HCT116 (cell line): ENCODE measurements around the gene TMEM178B. TPM values are rescaled to one million over a fixed set of nuclear protein-coding genes. Genes with fewer than 3 reads are reported as not detected.

ENCODE experiments used
- ATAC-seq: fragments of 200-7000 bp; cut with Tn5 transposase; 2 replicates; pipeline ENCODE4 v1.9.1; 2020; ENCODE audit warnings: mild to moderate bottlenecking, moderate library complexity
- BruUV-seq: library from RNA; stranded (reverse); fragments of 400-500 nt; replicated peaks from 2 replicates; lab custom pipeline; 2021; lab: Mats Ljungman, UMichigan
- CTCF ChIA-PET: fragments of 300-600 bp; sonication (Branson Sonifier 250); formaldehyde crosslinking; loops from one replicate; lab custom pipeline; 2021; ENCODE audit warnings: antibody characterized with exemption; lab: Charles Lee
- POLR2A ChIA-PET: fragments of 300-600, 350-600 bp; sonication (Branson Sonifier 250); formaldehyde crosslinking; loops from one replicate; lab custom pipeline; 2021; ENCODE audit warnings: antibody characterized with exemption; lab: Charles Lee
- RAD21 ChIA-PET, 2 experiments: fragments of 300-600 bp; sonication (Branson Sonifier 250); formaldehyde crosslinking; loops; one replicate each; lab custom pipeline; 2023; ENCODE audit warnings: low total read pairs in 2 of 2; ENCODE audit not compliant: uncharacterized antibody in 2 of 2, unreplicated experiment in 2 of 2, low non-redundant PET in 1 of 2; lab: Charles Lee
- DNase-seq: peaks from one replicate; pipeline ENCODE4 v3.0.0-alpha.2; 2010; ENCODE audit warnings: low read depth, low spot score
- H2AFZ ChIP-seq: fragments of 200-600 bp; shearing (Covaris generic), sonication (generic); 2 replicates; pipeline ENCODE4 v1.6.1; 2017; ENCODE audit warnings: low read depth, mixed run types, mixed read lengths, antibody characterized with exemption, low read length; ENCODE audit not compliant: poor library complexity, severe bottlenecking
- H3K27ac ChIP-seq: 2 replicates; pipeline ENCODE4 v1.5.1; 2012; ENCODE audit warnings: low read depth, low read length
- H3K27me3 ChIP-seq: fragments of 200-600 bp; sonication (generic); 2 replicates; pipeline ENCODE4 v1.6.1; 2016; ENCODE audit warnings: mixed run types, low read length, mixed read lengths; ENCODE audit not compliant: insufficient read depth
- H3K36me3 ChIP-seq, 2 experiments: fragments of 200-500 bp in 1 of 2; fragments of 200-600 bp in 1 of 2; sonication (Bioruptor generic) in 1 of 2; sonication (generic) in 1 of 2; 2 replicates each; pipeline versions ENCODE4 v1.5.1 to v1.6.1; 2014 to 2016; ENCODE audit warnings: low read length in 2 of 2, inconsistent platforms in 1 of 2, mixed read lengths in 1 of 2, mixed run types in 1 of 2; ENCODE audit not compliant: insufficient read depth in 2 of 2, control insufficient read depth in 1 of 2
- H3K4me1 ChIP-seq, 2 experiments: fragments of 200-600 bp in 1 of 2; sonication (generic) in 1 of 2; 2 replicates each; pipeline versions ENCODE4 v1.5.1 to v1.6.1; 2012 to 2017; ENCODE audit warnings: low read length in 2 of 2, inconsistent platforms in 1 of 2, mild to moderate bottlenecking in 1 of 2, mixed read lengths in 1 of 2, mixed run types in 1 of 2, moderate library complexity in 1 of 2; ENCODE audit not compliant: insufficient read depth in 2 of 2, control insufficient read depth in 1 of 2
- H3K4me2 ChIP-seq: fragments of 200-600 bp; sonication (generic); 2 replicates; pipeline ENCODE4 v1.6.1; 2017; ENCODE audit warnings: mixed run types, low read length, mixed read lengths
- H3K4me3 ChIP-seq, 2 experiments: fragments of 200-600 bp in 1 of 2; sonication (generic) in 1 of 2; replicated peaks in 1 of 2; 2 replicates each; pipeline ENCODE4 v1.5.1; 2011 to 2016; ENCODE audit warnings: low read length in 2 of 2, control low read depth in 1 of 2, low read depth in 1 of 2, mild to moderate bottlenecking in 1 of 2, mixed read lengths in 1 of 2, mixed run types in 1 of 2
- H3K79me2 ChIP-seq: fragments of 200-600 bp; sonication (generic); 2 replicates; pipeline ENCODE4 v1.6.1; 2017; ENCODE audit warnings: mild to moderate bottlenecking, mixed run types, low read length, moderate library complexity, mixed read lengths; ENCODE audit not compliant: insufficient read depth
- H3K9ac ChIP-seq: fragments of 200-600 bp; sonication (generic); 2 replicates; pipeline ENCODE4 v1.6.1; 2016; ENCODE audit warnings: low read length, mixed read lengths
- H3K9me2 ChIP-seq: fragments of 200-600 bp; sonication (generic), shearing (Covaris generic); 2 replicates; pipeline ENCODE4 v1.6.1; 2017; ENCODE audit warnings: mixed run types, mild to moderate bottlenecking, moderate library complexity; ENCODE audit not compliant: insufficient read depth
- H3K9me3 ChIP-seq, 2 experiments: fragments of 200-500 bp in 1 of 2; fragments of 200-600 bp in 1 of 2; sonication (Bioruptor generic) in 1 of 2; sonication (generic) in 1 of 2; 2 replicates each; pipeline ENCODE4 v1.6.1; 2014 to 2017; ENCODE audit warnings: low read length in 2 of 2, mixed read lengths in 2 of 2, inconsistent platforms in 1 of 2, low read depth in 1 of 2, mild to moderate bottlenecking in 1 of 2, mixed run types in 1 of 2, moderate library complexity in 1 of 2; ENCODE audit not compliant: control insufficient read depth in 1 of 2, insufficient read depth in 1 of 2
- H4K20me1 ChIP-seq: fragments of 200-600 bp; sonication (generic), shearing (Covaris generic); 2 replicates; pipeline ENCODE4 v1.6.1; 2017; ENCODE audit warnings: mixed run types, mild to moderate bottlenecking, moderate library complexity; ENCODE audit not compliant: insufficient read depth
- CBX3 ChIP-seq: IDR thresholded peaks from 2 replicates; pipeline ENCODE4 v1.6.1; 2012; ENCODE audit warnings: low read depth
- CEBPB ChIP-seq: IDR thresholded peaks from 2 replicates; pipeline ENCODE4 v1.6.1; 2012; ENCODE audit warnings: low read depth
- EGR1 ChIP-seq: IDR thresholded peaks from 2 replicates; pipeline ENCODE4 v1.6.1; 2012; ENCODE audit warnings: low read depth
- ELF1 ChIP-seq: IDR thresholded peaks from 2 replicates; pipeline ENCODE4 v1.6.1; 2012; ENCODE audit warnings: low read depth, borderline replicate concordance
- EZH2 ChIP-seq: fragments of 200-600 bp; sonication (generic); IDR thresholded peaks from 2 replicates; pipeline ENCODE4 v1.6.1; 2017; ENCODE audit warnings: antibody characterized with exemption, mixed run types
- JUND ChIP-seq: IDR thresholded peaks from 2 replicates; pipeline ENCODE4 v1.6.1; 2012
- POLR2A ChIP-seq: IDR thresholded peaks from 2 replicates; pipeline ENCODE4 v1.7.0; 2011; ENCODE audit warnings: borderline replicate concordance; ENCODE audit not compliant: insufficient read depth, insufficient read length; ENCODE audit errors: extremely low read depth
- POLR2AphosphoS5 ChIP-seq: IDR thresholded peaks from 2 replicates; pipeline ENCODE4 v1.6.1; 2011; ENCODE audit warnings: mild to moderate bottlenecking, low read depth, low read length, moderate library complexity
- RAD21 ChIP-seq: IDR thresholded peaks from 2 replicates; pipeline ENCODE4 v1.6.1; 2012; ENCODE audit warnings: low read depth, mild to moderate bottlenecking
- SIN3A ChIP-seq: IDR thresholded peaks from 2 replicates; pipeline ENCODE4 v1.6.1; 2012; ENCODE audit warnings: low read depth
- SP1 ChIP-seq: IDR thresholded peaks from 2 replicates; pipeline ENCODE4 v1.6.1; 2012; ENCODE audit warnings: low read depth
- SRF ChIP-seq: IDR thresholded peaks from 2 replicates; pipeline ENCODE4 v1.6.1; 2012; ENCODE audit warnings: low read depth
- YY1 ChIP-seq: IDR thresholded peaks from 2 replicates; pipeline ENCODE4 v1.6.1; 2011; ENCODE audit warnings: low read length, low read depth, moderate library complexity, mild to moderate bottlenecking; ENCODE audit not compliant: insufficient replicate concordance; ENCODE audit errors: extremely low read depth
- ZNF274 ChIP-seq: fragments of 200-500 bp; sonication (Bioruptor generic); IDR thresholded peaks from 2 replicates; pipeline ENCODE4 v1.6.1; 2014; ENCODE audit warnings: mild to moderate bottlenecking, low read depth, low read length, inconsistent platforms
- intact Hi-C: fragments of 100-400 bp; cut with micrococcal nuclease; formaldehyde crosslinking; loops from 2 replicates; pipeline ENCODE4 v1.10.0; 2022
- total RNA-seq: library from RNA; stranded (reverse); gene quantifications from one replicate; pipeline ENCODE4 v1.2.1, GENCODE V29; 2021; ENCODE audit not compliant: unreplicated experiment
- TF ChIP-seq, protein P1 (sequence below): IDR thresholded peaks from 2 replicates; pipeline ENCODE4 v1.6.1; 2011; ENCODE audit warnings: mild to moderate bottlenecking, low read length, moderate library complexity; ENCODE audit not compliant: insufficient replicate concordance; ENCODE audit errors: extremely low read depth
- TF ChIP-seq, protein P2 (sequence below): IDR thresholded peaks from 2 replicates; pipeline ENCODE4 v1.6.1; 2012
- TF ChIP-seq, protein P3 (sequence below): IDR thresholded peaks from 2 replicates; pipeline ENCODE4 v1.6.1; 2012; ENCODE audit warnings: low read depth
- TF ChIP-seq, protein P4 (sequence below): IDR thresholded peaks from 2 replicates; pipeline ENCODE4 v1.6.1; 2012
- TF ChIP-seq, protein P5 (sequence below), 3 experiments: fragments of 200-600 bp in 1 of 3; sonication (generic) in 1 of 3; IDR thresholded peaks in 2 of 3; conservative IDR thresholded peaks in 1 of 3; 2 replicates each; pipeline ENCODE4 v1.5.1; 2012 to 2017; ENCODE audit warnings: low read depth in 2 of 3, low read length in 2 of 3, antibody characterized with exemption in 1 of 3, borderline replicate concordance in 1 of 3, control low read depth in 1 of 3, mild to moderate bottlenecking in 1 of 3, mixed read lengths in 1 of 3, mixed run types in 1 of 3, moderate library complexity in 1 of 3; ENCODE audit not compliant: insufficient read depth in 1 of 3

TMEM178B gene
- total RNA-seq, 1 experiment from 2014 or later = 0.02 TPM

DNA sequence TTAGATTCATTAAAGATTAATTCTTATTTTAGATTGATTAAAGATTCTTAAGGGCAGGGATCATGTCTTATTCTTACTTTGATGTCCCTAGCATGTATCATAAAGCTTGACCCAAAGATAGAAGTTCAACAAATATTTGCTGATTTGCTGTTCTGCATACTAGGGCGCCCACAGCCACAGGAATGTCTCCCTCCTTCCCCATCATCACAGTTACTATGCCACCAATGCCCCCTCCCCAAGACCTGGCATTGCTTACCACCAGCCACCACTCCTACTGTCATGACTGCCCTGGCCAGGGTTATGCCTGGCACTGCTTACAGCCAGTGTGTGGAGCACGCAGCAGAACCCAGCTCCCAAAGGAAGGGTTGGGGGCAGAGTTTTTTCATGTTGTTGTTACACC is 390.7 kb downstream of the TMEM178B start:
- Histone ChIP-seq H2AFZ (no peak overlapping the region), H3K79me2 (no peaks in the 10 kb centered on the region), H3K9me2 (no peaks in the 10 kb centered on the region), H3K4me2 (no peak overlapping the region), H4K20me1 (no peaks in the 10 kb centered on the region), H3K27me3 (peaks cover 55% of the 10 kb centered on the region), H3K9ac (no peak overlapping the region), H3K36me3 (no peaks in the 10 kb centered on the region), H3K9me3 (no peaks in the 10 kb centered on the region), H3K4me3 (no peak overlapping the region), H3K27ac (no peak overlapping the region), H3K4me1 (no peaks in the 10 kb centered on the region)
- ChIA-PET POLR2A (no interaction called here), RAD21 (no interaction called here), CTCF (no interaction called here)
- intact Hi-C loops = no loop called here
- TF ChIP-seq POLR2A = no peak
- TF ChIP-seq, protein P1, sequence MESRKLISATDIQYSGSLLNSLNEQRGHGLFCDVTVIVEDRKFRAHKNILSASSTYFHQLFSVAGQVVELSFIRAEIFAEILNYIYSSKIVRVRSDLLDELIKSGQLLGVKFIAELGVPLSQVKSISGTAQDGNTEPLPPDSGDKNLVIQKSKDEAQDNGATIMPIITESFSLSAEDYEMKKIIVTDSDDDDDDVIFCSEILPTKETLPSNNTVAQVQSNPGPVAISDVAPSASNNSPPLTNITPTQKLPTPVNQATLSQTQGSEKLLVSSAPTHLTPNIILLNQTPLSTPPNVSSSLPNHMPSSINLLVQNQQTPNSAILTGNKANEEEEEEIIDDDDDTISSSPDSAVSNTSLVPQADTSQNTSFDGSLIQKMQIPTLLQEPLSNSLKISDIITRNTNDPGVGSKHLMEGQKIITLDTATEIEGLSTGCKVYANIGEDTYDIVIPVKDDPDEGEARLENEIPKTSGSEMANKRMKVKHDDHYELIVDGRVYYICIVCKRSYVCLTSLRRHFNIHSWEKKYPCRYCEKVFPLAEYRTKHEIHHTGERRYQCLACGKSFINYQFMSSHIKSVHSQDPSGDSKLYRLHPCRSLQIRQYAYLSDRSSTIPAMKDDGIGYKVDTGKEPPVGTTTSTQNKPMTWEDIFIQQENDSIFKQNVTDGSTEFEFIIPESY = no peak
- no peak for TF ChIP-seq CEBPB
- no peak for TF ChIP-seq EGR1
- no peak for TF ChIP-seq SIN3A
- TF ChIP-seq EZH2 = no peak
- TF ChIP-seq, protein P2, sequence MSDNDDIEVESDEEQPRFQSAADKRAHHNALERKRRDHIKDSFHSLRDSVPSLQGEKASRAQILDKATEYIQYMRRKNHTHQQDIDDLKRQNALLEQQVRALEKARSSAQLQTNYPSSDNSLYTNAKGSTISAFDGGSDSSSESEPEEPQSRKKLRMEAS = no peak
- TF ChIP-seq, protein P3, sequence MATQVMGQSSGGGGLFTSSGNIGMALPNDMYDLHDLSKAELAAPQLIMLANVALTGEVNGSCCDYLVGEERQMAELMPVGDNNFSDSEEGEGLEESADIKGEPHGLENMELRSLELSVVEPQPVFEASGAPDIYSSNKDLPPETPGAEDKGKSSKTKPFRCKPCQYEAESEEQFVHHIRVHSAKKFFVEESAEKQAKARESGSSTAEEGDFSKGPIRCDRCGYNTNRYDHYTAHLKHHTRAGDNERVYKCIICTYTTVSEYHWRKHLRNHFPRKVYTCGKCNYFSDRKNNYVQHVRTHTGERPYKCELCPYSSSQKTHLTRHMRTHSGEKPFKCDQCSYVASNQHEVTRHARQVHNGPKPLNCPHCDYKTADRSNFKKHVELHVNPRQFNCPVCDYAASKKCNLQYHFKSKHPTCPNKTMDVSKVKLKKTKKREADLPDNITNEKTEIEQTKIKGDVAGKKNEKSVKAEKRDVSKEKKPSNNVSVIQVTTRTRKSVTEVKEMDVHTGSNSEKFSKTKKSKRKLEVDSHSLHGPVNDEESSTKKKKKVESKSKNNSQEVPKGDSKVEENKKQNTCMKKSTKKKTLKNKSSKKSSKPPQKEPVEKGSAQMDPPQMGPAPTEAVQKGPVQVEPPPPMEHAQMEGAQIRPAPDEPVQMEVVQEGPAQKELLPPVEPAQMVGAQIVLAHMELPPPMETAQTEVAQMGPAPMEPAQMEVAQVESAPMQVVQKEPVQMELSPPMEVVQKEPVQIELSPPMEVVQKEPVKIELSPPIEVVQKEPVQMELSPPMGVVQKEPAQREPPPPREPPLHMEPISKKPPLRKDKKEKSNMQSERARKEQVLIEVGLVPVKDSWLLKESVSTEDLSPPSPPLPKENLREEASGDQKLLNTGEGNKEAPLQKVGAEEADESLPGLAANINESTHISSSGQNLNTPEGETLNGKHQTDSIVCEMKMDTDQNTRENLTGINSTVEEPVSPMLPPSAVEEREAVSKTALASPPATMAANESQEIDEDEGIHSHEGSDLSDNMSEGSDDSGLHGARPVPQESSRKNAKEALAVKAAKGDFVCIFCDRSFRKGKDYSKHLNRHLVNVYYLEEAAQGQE = no peak
- TF ChIP-seq, protein P4, sequence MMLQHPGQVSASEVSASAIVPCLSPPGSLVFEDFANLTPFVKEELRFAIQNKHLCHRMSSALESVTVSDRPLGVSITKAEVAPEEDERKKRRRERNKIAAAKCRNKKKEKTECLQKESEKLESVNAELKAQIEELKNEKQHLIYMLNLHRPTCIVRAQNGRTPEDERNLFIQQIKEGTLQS = no peak
- TF ChIP-seq SRF = no peak
- no peak for TF ChIP-seq ZNF274
- no peak for TF ChIP-seq CBX3
- no peak for TF ChIP-seq JUND
- TF ChIP-seq RAD21 = no peak
- TF ChIP-seq POLR2AphosphoS5 = no peak
- TF ChIP-seq, protein P5, sequence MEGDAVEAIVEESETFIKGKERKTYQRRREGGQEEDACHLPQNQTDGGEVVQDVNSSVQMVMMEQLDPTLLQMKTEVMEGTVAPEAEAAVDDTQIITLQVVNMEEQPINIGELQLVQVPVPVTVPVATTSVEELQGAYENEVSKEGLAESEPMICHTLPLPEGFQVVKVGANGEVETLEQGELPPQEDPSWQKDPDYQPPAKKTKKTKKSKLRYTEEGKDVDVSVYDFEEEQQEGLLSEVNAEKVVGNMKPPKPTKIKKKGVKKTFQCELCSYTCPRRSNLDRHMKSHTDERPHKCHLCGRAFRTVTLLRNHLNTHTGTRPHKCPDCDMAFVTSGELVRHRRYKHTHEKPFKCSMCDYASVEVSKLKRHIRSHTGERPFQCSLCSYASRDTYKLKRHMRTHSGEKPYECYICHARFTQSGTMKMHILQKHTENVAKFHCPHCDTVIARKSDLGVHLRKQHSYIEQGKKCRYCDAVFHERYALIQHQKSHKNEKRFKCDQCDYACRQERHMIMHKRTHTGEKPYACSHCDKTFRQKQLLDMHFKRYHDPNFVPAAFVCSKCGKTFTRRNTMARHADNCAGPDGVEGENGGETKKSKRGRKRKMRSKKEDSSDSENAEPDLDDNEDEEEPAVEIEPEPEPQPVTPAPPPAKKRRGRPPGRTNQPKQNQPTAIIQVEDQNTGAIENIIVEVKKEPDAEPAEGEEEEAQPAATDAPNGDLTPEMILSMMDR (IDR thresholded peaks at IDR 0.05 in 2 of 3, conservative IDR thresholded peaks at IDR 0.05 in 1 of 3; ENCODE audit: borderline replicate concordance in 1 of 3, insufficient read depth in 1 of 3, low read depth in 2 of 3, low read length in 2 of 3) = no peak
- TF ChIP-seq SP1 = no peak
- TF ChIP-seq ELF1 = no peak
- TF ChIP-seq YY1 = no peak
- no peak for DNase-seq
- BruUV-seq = no TSS peak
- no peak for ATAC-seq
